ENCODE results near the gene JCAD.
"Not testable (repeated sequence)": the region's sequence is repeated elsewhere in the genome, so short reads cannot be mapped to it uniquely, and the experiment has no call there.

Gene JCAD

DNA sequence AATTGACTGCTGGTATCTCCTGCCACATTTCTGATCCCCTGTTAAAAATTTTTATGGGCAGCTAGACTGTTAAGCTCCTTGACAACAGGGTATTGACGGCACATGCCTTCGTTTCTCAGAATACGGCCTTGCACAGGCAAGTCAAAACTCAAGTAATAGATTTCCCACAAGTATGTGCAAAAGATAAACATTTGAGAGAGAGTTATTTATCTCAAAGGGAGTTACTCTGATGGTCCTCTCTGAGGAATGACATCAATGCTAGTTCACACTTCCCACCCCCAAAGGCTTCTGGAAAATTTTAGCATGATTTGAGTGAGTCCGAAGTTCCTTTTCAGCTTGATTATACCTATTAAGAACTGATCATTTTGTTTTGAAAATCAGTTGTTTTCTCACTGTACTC lies 71.9 kb downstream of the JCAD start:
- no peak for DNase-seq (ENCODE audit: low spot score)

DNA sequence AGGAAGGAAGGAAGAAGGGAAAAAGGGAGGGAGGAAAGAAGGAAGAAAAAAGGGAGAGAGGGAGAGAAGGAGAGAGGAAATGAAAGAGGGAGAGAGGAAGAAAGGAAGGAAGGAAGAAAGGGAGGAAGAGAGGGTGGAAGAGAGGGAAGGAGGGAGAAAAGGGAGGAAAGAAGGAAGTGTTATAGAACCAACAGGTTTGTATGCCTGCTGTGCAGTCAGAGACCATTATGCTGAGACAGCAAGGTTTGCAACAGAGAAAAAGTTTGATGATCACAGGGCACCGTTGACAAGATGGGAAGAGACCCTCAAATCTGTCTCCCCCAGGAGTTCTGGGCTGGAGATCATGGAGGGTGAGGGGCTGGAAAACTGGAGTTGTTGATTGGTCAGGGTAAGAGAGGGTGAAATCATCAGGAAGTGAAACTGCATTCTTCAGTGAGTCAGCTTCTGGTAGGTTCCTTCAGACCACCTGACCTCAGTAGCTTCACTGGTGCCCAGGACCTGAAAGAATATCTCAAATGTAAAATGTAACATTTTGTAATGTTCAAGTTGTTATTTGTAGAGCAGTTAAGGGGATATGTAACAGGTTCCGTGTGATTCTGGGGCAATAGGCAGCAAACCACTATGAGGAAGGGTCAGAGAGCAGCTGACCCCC lies 76.3 kb downstream of the JCAD start:
- DNase-seq (ENCODE audit: low spot score), result no peak

DNA sequence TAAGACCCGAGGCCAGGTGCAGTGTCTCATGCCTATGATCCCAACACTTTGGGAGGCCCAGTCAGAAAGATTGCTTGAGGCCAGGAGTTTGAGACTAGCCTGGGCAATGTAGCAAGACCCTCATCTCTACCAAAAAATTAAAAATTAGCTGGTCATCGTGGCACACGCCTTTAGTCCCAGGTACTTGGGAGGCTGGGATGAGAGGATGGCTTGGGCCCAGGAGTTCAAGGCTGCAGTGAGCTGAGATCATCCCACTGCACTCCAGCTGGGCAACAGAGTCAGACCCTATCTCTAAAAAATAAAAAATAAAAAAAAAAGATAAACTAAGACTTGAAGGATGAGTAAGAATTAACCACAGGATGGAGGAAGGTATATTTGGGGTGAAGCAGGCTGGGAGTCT lies 77.9 kb downstream of the JCAD start:
- DNase-seq (ENCODE audit: low spot score), result no peak

DNA sequence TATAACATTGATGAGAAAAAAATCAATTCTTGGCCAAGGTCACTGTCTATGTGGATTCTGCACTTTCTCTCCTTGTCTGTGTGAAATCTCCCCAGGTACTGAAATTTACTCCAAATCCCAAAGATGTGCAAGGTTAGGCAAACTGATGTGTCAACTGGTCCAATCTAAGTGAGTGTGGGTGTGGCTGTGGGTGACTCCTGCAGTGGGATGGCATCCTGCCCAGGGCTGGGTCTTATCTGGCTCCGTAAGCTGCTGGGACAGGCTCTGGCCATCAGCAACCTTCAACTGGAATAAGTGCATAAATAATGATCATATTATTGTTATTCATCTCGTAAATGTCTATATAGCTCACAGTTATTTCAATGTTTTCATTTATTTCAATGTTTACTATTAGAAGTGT lies 79.3 kb downstream of the JCAD start:
- DNase-seq (ENCODE audit: low spot score), result no peak

DNA sequence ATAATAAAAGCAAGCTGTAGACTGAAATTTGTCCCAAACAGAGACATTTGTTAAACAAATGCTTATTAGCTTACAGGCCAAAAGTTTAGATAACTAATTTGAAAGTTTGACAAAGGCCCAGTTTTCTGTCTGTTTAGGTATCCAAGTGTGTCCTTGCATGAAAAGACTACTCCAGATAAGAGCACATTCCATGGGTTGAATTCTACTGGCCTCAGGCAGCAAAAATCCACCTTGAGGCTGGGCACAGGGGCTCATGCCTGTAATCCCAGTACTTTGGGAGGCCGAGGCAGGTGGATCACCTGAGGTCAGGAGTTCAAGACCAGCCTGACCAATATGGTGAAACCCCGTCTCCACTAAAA lies 80.0 kb downstream of the JCAD start:
- DNase-seq (ENCODE audit: low spot score), result not testable (repeated sequence)

DNA sequence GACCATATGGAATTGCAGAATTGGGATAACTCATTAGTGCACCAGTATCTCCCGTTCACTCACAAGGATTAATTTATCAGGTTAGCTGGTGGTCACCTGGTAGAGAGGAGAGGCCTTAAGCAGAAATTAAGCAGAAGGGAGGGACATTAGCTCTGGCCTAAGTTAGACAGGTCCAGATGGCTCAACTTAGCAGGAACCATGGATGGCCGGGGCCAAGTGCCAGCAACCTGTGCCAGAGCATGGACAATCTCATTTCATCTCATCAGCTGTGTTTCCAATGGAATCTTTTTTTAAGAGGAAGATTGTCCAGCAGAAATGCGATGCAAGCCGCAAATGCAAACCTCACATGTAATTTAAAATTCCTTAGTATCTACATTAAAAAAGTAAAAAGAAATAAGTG lies 82.2 kb downstream of the JCAD start:
- DNase-seq (ENCODE audit: low spot score), result no peak

DNA sequence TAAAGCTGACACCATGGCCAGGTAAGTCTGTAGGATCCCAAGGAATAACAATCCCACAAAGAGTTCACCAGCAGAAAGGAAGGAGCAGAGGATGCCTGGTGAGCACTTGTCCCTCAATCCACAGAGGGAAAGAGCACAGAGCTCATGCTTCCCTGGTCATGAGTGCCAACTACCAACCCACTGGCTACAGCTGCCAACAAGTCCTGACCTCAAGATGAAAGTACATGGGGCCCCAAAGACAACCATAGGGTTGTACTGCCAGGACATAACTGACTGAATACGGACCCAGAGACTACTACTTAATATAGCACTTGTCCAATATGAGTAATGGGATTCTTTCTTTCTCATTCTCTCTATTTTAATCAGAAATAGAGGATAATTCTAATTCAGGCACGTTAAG lies 83.3 kb downstream of the JCAD start:
- DNase-seq (ENCODE audit: low spot score), result no peak

DNA sequence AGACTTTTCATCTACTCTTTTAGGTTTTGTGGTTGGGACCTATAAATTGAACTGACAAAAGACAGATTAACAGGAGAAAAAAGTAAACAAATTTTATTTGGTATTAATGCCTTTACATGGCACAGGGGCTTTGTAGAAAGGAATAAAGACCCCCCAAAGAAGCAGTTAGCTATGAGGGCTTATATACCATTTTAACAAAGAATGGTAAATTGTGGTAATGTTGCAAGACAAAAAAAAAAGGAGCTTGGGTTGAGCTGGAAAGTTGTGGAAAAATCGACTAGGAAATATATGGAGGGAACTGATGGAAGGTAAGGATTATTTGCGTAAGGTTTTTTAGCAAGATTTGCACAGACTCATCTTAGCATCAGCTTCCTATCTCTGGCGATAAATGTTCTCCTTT lies 84.6 kb downstream of the JCAD start:
- no peak for DNase-seq (ENCODE audit: low spot score)

DNA sequence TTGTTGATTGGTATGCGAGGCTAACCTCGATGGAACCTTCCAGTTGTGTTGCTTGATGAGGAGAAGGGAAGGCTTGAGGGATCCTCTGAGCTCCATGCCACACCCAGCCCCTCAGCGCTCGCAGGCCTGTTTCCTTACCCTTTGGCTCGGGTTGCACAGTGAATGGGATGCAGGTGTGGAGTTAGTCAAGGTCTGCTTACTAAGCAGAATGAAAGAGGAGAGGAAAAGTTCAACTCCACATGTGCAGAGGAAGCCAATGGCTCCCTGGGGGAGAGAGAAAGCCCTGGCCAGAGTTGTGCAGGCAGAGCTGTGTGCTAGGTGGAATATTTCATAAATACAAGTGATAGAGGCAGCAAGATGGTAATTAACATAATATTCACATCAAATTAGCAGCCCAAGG lies 85.5 kb downstream of the JCAD start:
- DNase-seq (ENCODE audit: low spot score), result no peak

DNA sequence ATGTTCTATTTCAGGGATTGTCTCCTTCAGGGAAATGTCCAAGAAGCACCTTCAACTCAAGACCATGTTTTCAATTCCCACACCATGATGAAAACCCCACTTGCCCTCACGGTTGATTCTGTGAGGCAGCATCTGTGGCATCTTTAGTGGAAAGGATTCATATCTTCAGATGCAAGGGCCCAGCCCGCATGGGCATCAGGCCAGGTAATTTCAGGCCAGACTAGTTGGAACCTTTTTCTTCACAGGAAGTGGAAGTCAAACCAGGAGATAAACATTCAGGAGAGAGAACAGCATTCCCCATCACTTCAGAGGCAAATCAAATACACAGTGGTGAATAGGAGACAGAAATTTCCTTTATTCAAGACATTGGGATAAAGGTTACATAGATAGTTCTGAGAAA lies 88.8 kb downstream of the JCAD start:
- DNase-seq (ENCODE audit: low spot score), result no peak

DNA sequence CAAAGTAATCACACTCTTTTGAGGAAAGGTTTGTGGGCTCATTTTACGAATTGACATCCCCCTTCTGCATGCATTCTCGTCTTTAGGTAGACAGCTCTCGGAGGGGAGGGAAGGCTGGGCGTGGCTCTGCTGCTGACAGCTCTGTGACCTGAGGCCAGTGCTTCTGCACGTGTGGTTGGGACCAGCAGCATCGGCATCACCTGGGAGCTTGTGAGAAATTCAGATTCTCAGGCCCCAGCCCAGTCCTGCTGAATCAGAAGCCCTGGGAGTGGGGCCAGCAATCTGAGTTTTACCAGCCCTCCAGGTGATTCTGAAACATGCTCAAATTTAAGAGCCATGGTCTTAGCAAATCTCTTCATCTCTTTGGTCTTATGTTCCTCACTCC lies 89.4 kb downstream of the JCAD start:
- no peak for DNase-seq (ENCODE audit: low spot score)

DNA sequence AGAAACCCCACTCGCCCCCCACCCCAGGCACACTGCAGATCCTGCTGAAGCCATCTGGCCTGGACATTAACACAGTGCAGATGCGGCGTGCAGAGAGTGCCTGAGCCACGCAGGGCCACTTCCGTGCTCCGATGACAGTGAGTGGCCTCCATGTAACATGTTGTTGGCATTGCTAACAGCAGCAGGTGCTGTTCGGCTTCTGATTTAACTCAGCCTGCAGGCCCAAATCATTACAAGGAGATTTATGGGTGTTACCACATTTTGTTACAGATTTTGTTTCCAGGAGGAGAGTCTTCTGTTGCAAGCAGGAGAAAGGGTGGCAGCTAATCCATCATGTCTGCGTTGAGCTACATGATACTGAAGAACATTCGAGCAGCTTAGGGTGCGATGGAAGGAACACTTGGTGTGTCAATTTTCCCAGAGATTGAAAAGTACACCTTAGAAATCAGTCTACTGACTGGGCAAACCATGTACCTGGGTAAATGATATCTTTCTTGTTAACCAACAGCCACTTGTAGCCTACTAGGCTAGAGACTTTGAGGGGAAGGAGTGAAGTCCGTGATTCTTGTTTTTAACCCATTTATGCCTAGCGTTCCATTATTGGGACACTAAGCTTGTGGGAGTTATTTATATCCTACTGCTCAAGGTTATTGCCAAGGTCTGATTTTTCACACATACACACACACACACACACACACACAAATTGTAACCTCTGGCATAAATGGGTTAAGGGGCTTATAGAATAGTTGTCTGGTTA lies 90.0 kb downstream of the JCAD start:
- DNase-seq (ENCODE audit: low spot score), result no peak

DNA sequence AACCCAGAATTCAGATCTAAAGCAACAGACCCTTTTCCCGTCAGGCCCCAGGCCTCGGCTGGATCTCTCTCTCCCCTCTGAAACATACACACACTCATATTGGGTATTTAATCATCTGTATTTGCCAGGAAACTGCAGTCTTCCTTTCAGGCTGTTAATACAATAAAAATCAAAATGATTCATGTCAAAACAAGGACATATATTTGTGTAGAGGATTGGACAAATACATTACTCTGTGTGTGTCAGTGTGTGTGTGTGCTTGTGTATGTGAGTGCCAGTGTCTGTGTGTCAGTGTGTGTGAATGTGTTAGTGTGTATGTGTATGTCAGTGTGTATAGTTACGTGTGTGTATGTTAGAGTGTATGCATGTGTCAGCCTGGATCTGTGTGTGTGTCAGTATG lies 90.8 kb downstream of the JCAD start:
- no peak for DNase-seq (ENCODE audit: low spot score)

DNA sequence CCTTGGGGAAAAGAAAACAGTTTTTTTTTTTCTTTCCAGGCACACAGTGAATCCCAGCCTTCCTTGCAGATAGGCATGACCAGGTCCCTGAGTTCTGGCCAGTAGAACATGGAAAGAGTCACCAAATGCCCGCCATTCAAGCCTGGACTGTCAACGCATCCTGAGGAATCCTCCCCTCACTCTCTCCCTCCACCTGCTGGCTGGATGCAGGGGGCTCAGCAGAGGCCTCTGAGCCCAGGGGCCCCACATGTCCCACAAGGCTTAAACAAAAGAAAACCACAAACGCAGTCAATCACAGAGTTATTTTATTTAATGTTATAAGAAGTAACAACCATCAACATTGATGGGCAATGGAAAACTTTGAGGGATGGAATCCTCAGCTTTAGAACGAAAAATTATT lies 93.1 kb downstream of the JCAD start:
- no peak for DNase-seq (ENCODE audit: low spot score)

All from ecto neural progenitor cell (in vitro differentiated cells).